Sigmoid colon (tissue), 7 donors: ENCODE data around the gene MYO18A. TPM values are rescaled to one million over a fixed set of nuclear protein-coding genes. Genes with fewer than 3 reads are reported as not detected.

Experiments
- DNase-seq: peaks from one replicate; pipeline ENCODE4 v3.0.0-alpha.2; 2019
- H3K27ac ChIP-seq, 4 donors: fragments of 200-600 bp; sonication (generic); one replicate each; pipeline ENCODE4 v1.5.1; 2016 to 2019; ENCODE audit warnings: mild to moderate bottlenecking in 1 of 4
- H3K27me3 ChIP-seq, 3 donors: fragments of 200-600 bp; sonication (generic); one replicate each; pipeline ENCODE4 v1.5.1; 2019; ENCODE audit warnings: mild to moderate bottlenecking in 1 of 3
- H3K36me3 ChIP-seq, 4 donors: fragments of 200-600 bp; sonication (generic); one replicate each; pipeline ENCODE4 v1.5.1; 2016 to 2019
- H3K4me1 ChIP-seq, 4 donors: fragments of 200-600 bp; sonication (generic); one replicate each; pipeline ENCODE4 v1.5.1; 2017 to 2019
- H3K4me3 ChIP-seq, 4 donors: fragments of 200-600 bp; sonication (generic); one replicate each; pipeline ENCODE4 v1.5.1; 2017 to 2019; ENCODE audit warnings: mild to moderate bottlenecking in 2 of 4, moderate library complexity in 1 of 4
- H3K9me3 ChIP-seq, 4 donors: fragments of 200-600 bp in 3 of 4; sonication (generic) in 3 of 4; one replicate each; pipeline versions ENCODE4 v1.5.1 to v1.6.1; 2013 to 2019
- EP300 ChIP-seq, 4 donors: sonication (generic); formaldehyde crosslinking; IDR thresholded peaks; one replicate each; pipeline ENCODE4 v1.6.1; 2017; ENCODE audit warnings: antibody characterized with exemption in 4 of 4
- POLR2A ChIP-seq, 2 donors: fragments of 450-650 bp; IDR thresholded peaks; one replicate each; pipeline ENCODE4 v1.6.1; 2016; ENCODE audit warnings: antibody characterized with exemption in 2 of 2, mild to moderate bottlenecking in 2 of 2, moderate library complexity in 2 of 2
- POLR2AphosphoS5 ChIP-seq, 4 donors: sonication (generic); formaldehyde crosslinking; IDR thresholded peaks; one replicate each; pipeline ENCODE4 v1.6.1; 2017; ENCODE audit warnings: antibody characterized with exemption in 4 of 4
- WGBS, 2 donors: extraction: QIAGEN DNeasy Blood & Tissue Kit; methylation state at CpG; one replicate each; pipeline ENCODE4 v1.1.7; 2013; 5-methylcytosine and 5-hydroxymethylcytosine counted together
- intact Hi-C: fragments of 100-400 bp; cut with DNase I; formaldehyde crosslinking; loops from one replicate; pipeline ENCODE4 v1.15.1; 2023
- polyA plus RNA-seq, 3 donors: library from polyadenylated mRNA; stranded (reverse); fragments of 200-250 nt; gene quantifications; one replicate each; pipeline ENCODE4 v1.2.3, GENCODE V29; 2013
- total RNA-seq, 4 donors: library from RNA; depleted of rRNA; stranded (reverse); fragments of >200 nt; gene quantifications; one replicate each; pipeline ENCODE4 v1.1.0, GENCODE V29; 2016
- TF ChIP-seq, protein P1 (sequence below), 4 experiments: fragments of 450-650 bp in 3 of 4; fragments of 200-600 bp in 1 of 4; IDR thresholded peaks; one replicate each; pipeline ENCODE4 v1.5.1; 2016 to 2019; ENCODE audit warnings: antibody characterized with exemption in 4 of 4, mild to moderate bottlenecking in 3 of 4, moderate library complexity in 2 of 4
- donor health status: healthy with polysubstance abuse.
- donor health status: Bipolar disorder and iron deficiency.
- donor health status: healthy.

Gene MYO18A
- total and polyA plus RNA-seq, 7 donors = 24.0 to 92.6 (median 48.4) TPM

GRCh38 chr17:29042026-29042678, 138.0 kb downstream of the MYO18A start:
- Histone ChIP-seq H3K9me3 (no peaks in the 10 kb centered on the region), H3K4me1 (no peaks in the 10 kb centered on the region), H3K27ac (no peak overlapping the region), H3K27me3 (no peaks in the 10 kb centered on the region), H3K4me3 (no peak overlapping the region), H3K36me3 (no peaks in the 10 kb centered on the region)
- WGBS, 2 donors = 78 to 81% methylated on average over 11 of the region's 11 CpGs
- no peak for DNase-seq
- TF ChIP-seq POLR2A (IDR thresholded peaks at IDR 0.05) (no peak), EP300 (IDR thresholded peaks at IDR 0.05) (no peak)
- intact Hi-C loops = no loop called here

DNA sequence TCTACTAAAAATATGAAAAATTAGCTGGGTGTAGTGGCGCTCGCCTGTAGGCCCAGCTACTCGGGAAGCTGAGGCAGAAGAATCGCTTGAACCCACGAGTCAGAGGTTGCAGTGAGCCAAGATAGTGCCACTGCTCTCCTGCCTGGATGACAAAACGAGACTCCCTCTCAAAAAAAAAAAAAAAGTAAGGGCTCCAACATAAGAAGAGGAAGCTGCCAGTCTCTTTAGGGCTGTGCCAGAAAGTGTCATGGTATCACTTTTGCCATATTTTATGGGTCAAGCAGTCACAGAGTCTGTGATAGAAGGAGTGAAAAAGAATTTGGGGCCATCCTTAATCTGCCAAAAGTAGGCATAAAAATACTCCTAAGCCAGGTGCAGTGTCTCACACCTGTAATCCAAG, 138.6 kb downstream of the MYO18A start:
- H3K27ac ChIP-seq = no peak overlapping the region
- TF ChIP-seq, protein P1, sequence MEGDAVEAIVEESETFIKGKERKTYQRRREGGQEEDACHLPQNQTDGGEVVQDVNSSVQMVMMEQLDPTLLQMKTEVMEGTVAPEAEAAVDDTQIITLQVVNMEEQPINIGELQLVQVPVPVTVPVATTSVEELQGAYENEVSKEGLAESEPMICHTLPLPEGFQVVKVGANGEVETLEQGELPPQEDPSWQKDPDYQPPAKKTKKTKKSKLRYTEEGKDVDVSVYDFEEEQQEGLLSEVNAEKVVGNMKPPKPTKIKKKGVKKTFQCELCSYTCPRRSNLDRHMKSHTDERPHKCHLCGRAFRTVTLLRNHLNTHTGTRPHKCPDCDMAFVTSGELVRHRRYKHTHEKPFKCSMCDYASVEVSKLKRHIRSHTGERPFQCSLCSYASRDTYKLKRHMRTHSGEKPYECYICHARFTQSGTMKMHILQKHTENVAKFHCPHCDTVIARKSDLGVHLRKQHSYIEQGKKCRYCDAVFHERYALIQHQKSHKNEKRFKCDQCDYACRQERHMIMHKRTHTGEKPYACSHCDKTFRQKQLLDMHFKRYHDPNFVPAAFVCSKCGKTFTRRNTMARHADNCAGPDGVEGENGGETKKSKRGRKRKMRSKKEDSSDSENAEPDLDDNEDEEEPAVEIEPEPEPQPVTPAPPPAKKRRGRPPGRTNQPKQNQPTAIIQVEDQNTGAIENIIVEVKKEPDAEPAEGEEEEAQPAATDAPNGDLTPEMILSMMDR (IDR thresholded peaks at IDR 0.05) = no peak
- no peak for TF ChIP-seq POLR2AphosphoS5 (IDR thresholded peaks at IDR 0.05)
- no peak for TF ChIP-seq EP300 (IDR thresholded peaks at IDR 0.05)
- TF ChIP-seq POLR2A (IDR thresholded peaks at IDR 0.05) = no peak
- no peaks in the 10 kb centered on the region for H3K4me1 ChIP-seq
- 89 to 92% methylated on average over 6 of the region's 6 CpGs for WGBS, 2 donors
- H3K27me3 ChIP-seq = no peaks in the 10 kb centered on the region
- no peaks in the 10 kb centered on the region for H3K9me3 ChIP-seq
- intact Hi-C loops = no loop called here
- no peak overlapping the region for H3K4me3 ChIP-seq
- DNase-seq = no peak
- no peaks in the 10 kb centered on the region for H3K36me3 ChIP-seq

DNA sequence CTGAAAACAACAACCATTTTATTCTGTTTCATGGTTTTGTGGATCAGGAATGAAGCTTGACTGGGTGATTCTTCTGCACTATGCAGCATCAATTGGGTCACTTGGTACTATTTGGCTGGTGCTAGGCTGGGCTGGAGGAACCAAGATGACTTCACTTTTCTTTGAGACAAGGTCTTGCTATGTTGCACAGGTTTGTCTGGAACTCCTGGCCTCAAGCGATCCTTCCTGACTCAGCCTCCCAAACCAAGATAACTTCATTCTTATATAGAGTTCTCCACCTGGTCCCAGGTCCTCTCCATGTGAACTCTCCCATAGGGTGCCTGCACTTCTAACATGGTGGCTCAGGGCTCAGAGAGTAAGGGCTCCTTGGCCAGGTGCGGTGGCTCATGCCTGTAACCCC, 139.1 kb downstream of the MYO18A start:
- H3K36me3 ChIP-seq = no peaks in the 10 kb centered on the region
- no peak for DNase-seq
- TF ChIP-seq POLR2A (IDR thresholded peaks at IDR 0.05) = no peak
- no peak overlapping the region for H3K4me3 ChIP-seq
- H3K27me3 ChIP-seq = no peaks in the 10 kb centered on the region
- H3K4me1 ChIP-seq = no peaks in the 10 kb centered on the region
- intact Hi-C loops = no loop called here
- H3K9me3 ChIP-seq = no peaks in the 10 kb centered on the region
- WGBS, 2 donors = 98% methylated on average over 2 of the region's 2 CpGs
- no peak overlapping the region for H3K27ac ChIP-seq

GRCh38 chr17:29039764-29040598, 140.2 kb downstream of the MYO18A start:
- no peak overlapping the region for H3K27ac ChIP-seq
- no peaks in the 10 kb centered on the region for H3K4me1 ChIP-seq
- no peak overlapping the region for H3K4me3 ChIP-seq
- no peak for DNase-seq
- H3K27me3 ChIP-seq = no peaks in the 10 kb centered on the region
- no peak for TF ChIP-seq POLR2A (IDR thresholded peaks at IDR 0.05)
- TF ChIP-seq, protein P1 (IDR thresholded peaks at IDR 0.05) = no peak
- H3K36me3 ChIP-seq = no peaks in the 10 kb centered on the region
- WGBS, 2 donors = 85 to 88% methylated on average over 13 of the region's 13 CpGs
- intact Hi-C loops = no loop called here
- no peaks in the 10 kb centered on the region for H3K9me3 ChIP-seq

- Histone ChIP-seq H3K9me3 (peaks cover 0 to 6% (median 4%) of the 10 kb centered on the region in 4 donors), H3K4me3 (no peak overlapping the region), H3K27ac (no peak overlapping the region), H3K4me1 (no peaks in the 10 kb centered on the region), H3K36me3 (no peaks in the 10 kb centered on the region), H3K27me3 (no peaks in the 10 kb centered on the region)
- TF ChIP-seq POLR2AphosphoS5 (IDR thresholded peaks at IDR 0.05) = no peak
- no peak for TF ChIP-seq POLR2A (IDR thresholded peaks at IDR 0.05)
- no peak for TF ChIP-seq EP300 (IDR thresholded peaks at IDR 0.05)
- TF ChIP-seq, protein P1 (IDR thresholded peaks at IDR 0.05) = no peak
- WGBS, 2 donors = 33% methylated on average over 15 of the region's 15 CpGs
- no peak for DNase-seq
- intact Hi-C loops = no loop called here
These were observed 142.0 kb downstream of the MYO18A start for GRCh38 chr17:29038085-29038795.
